Astrocyte of the cerebellum (primary cell): ENCODE measurements around the gene SRP9.

Experiments used
- DNase-seq: peaks from one replicate; pipeline ENCODE4 v3.0.0-alpha.2; 2011; ENCODE audit warnings: low read depth
- H3K4me3 ChIP-seq: 2 replicates; pipeline ENCODE4 v1.5.1; 2011; ENCODE audit warnings: mild to moderate bottlenecking, low read depth, low read length, moderate library complexity
- CTCF ChIP-seq: IDR thresholded peaks from 2 replicates; pipeline ENCODE4 v1.5.1; 2012; ENCODE audit warnings: low read length, low read depth, moderate library complexity, mild to moderate bottlenecking; ENCODE audit errors: missing control alignments
- in situ Hi-C: cut with HindIII; loops from 2 replicates; pipeline ENCODE4 v1.10.0; 2017; ENCODE audit warnings: low sequenced_read_pairs

Gene SRP9

GRCh38 chr1:225777583-225778336, at the start of gene SRP9:
Gene SRP9 (plus strand): TSS chr1:225777826. CDS start chr1:225777941, 115 bp downstream.
- TF ChIP-seq CTCF, result peak; percentile 81
- peak; percentile 96 for DNase-seq
- in situ Hi-C loops, result no loop called here
- H3K4me3 ChIP-seq, result peak within 1 kb of the TSS; percentile 95

- DNase-seq, result no peak
- H3K4me3 ChIP-seq, result no peak overlapping the region
- in situ Hi-C loops, result no loop called here
- no peak for TF ChIP-seq CTCF
Measured at GRCh38 chr1:225731491-225731890, 46.1 kb upstream of the SRP9 start.

GRCh38 chr1:225733254-225733653, 44.4 kb upstream of the SRP9 start:
- DNase-seq, result no peak
- in situ Hi-C loops, result no loop called here
- no peak for TF ChIP-seq CTCF

GRCh38 chr1:225735252-225736149, 42.1 kb upstream of the SRP9 start:
- in situ Hi-C loops, result no loop called here
- TF ChIP-seq CTCF, result no peak
- DNase-seq, result peak; percentile 83
- H3K4me3 ChIP-seq, result no peak overlapping the region

More at GRCh38 chr1:225733254-225733653, 44.4 kb upstream of the SRP9 start:
- no peak overlapping the region for H3K4me3 ChIP-seq

- no peak overlapping the region for H3K4me3 ChIP-seq
- TF ChIP-seq CTCF, result no peak
- in situ Hi-C loops, result no loop called here
- no peak for DNase-seq
Measured at GRCh38 chr1:225736437-225737098, 41.1 kb upstream of the SRP9 start.

GRCh38 chr1:225737161-225737560, 40.5 kb upstream of the SRP9 start:
- in situ Hi-C loops, result no loop called here
- DNase-seq, result no peak
- no peak overlapping the region for H3K4me3 ChIP-seq
- no peak for TF ChIP-seq CTCF
